ENCODE measurements around the gene BEGAIN. TPM values are rescaled to one million over a fixed set of nuclear protein-coding genes. Genes with fewer than 3 reads are reported as not detected.

Gene BEGAIN
- total RNA-seq, 1 donor from 2014 or later, result 7.0 TPM

GRCh38 chr14:100580316-100581227 is 6.6 kb downstream of the BEGAIN start:
- peaks cover 5% of the 10 kb centered on the region for H3K36me3 Mint-ChIP-seq (ENCODE audit: unreplicated experiment)
- H3K4me1 Mint-ChIP-seq (ENCODE audit: low read depth, unreplicated experiment), result no peaks in the 10 kb centered on the region
- peaks cover 11% of the 10 kb centered on the region for H3K9me3 Mint-ChIP-seq (ENCODE audit: unreplicated experiment)
- H3K27me3 Mint-ChIP-seq (ENCODE audit: unreplicated experiment), result peaks cover 11% of the 10 kb centered on the region
- H3K4me3 Mint-ChIP-seq (ENCODE audit: unreplicated experiment), result no peak overlapping the region
- no peak for TF ChIP-seq CTCF (IDR thresholded peaks at IDR 0.05; ENCODE audit: partially characterized antibody, unreplicated experiment)
- peak overlapping the region; percentile 33 for H3K27ac Mint-ChIP-seq (ENCODE audit: unreplicated experiment)
- peak; percentile 4 for DNase-seq

GRCh38 chr14:100578552-100578951 is 8.7 kb downstream of the BEGAIN start:
- DNase-seq, result no peak
- peaks cover 6% of the 10 kb centered on the region for H3K9me3 Mint-ChIP-seq (ENCODE audit: unreplicated experiment)
- peaks cover 5% of the 10 kb centered on the region for H3K36me3 Mint-ChIP-seq (ENCODE audit: unreplicated experiment)
- no peak overlapping the region for H3K4me3 Mint-ChIP-seq (ENCODE audit: unreplicated experiment)
- H3K27ac Mint-ChIP-seq (ENCODE audit: unreplicated experiment), result no peak overlapping the region
- peaks cover 5% of the 10 kb centered on the region for H3K27me3 Mint-ChIP-seq (ENCODE audit: unreplicated experiment)
- TF ChIP-seq CTCF (IDR thresholded peaks at IDR 0.05; ENCODE audit: partially characterized antibody, unreplicated experiment), result no peak
- no peaks in the 10 kb centered on the region for H3K4me1 Mint-ChIP-seq (ENCODE audit: low read depth, unreplicated experiment)

GRCh38 chr14:100577986-100578431 is 9.2 kb downstream of the BEGAIN start:
- TF ChIP-seq CTCF (IDR thresholded peaks at IDR 0.05; ENCODE audit: partially characterized antibody, unreplicated experiment), result no peak
- H3K4me3 Mint-ChIP-seq (ENCODE audit: unreplicated experiment), result no peak overlapping the region

GRCh38 chr14:100577321-100577985 is 9.8 kb downstream of the BEGAIN start:
- Mint-ChIP-seq H3K9me3 (ENCODE audit: unreplicated experiment) (peaks cover 3% of the 10 kb centered on the region), H3K27me3 (ENCODE audit: unreplicated experiment) (peaks cover 5% of the 10 kb centered on the region), H3K27ac (ENCODE audit: unreplicated experiment) (no peak overlapping the region), H3K36me3 (ENCODE audit: unreplicated experiment) (no peaks in the 10 kb centered on the region), H3K4me3 (ENCODE audit: unreplicated experiment) (no peak overlapping the region), H3K4me1 (ENCODE audit: low read depth, unreplicated experiment) (peaks cover 4% of the 10 kb centered on the region)
- DNase-seq, result peak; percentile 31
- TF ChIP-seq CTCF (IDR thresholded peaks at IDR 0.05; ENCODE audit: partially characterized antibody, unreplicated experiment), result no peak

More at GRCh38 chr14:100577986-100578431, 9.2 kb downstream of the BEGAIN start:
- peaks cover 5% of the 10 kb centered on the region for H3K27me3 Mint-ChIP-seq (ENCODE audit: unreplicated experiment)
- peaks cover 2% of the 10 kb centered on the region for H3K36me3 Mint-ChIP-seq (ENCODE audit: unreplicated experiment)
- H3K9me3 Mint-ChIP-seq (ENCODE audit: unreplicated experiment), result peaks cover 3% of the 10 kb centered on the region
- H3K4me1 Mint-ChIP-seq (ENCODE audit: low read depth, unreplicated experiment), result no peaks in the 10 kb centered on the region
- no peak overlapping the region for H3K27ac Mint-ChIP-seq (ENCODE audit: unreplicated experiment)
- DNase-seq, result peak; percentile 9
